HG03196 (cell line): Measurements from ENCODE around the gene UROC1.
"Not testable (repeated sequence)": the region's sequence is repeated elsewhere in the genome, so short reads cannot be mapped to it uniquely, and the experiment has no call there.

Experiments
- ATAC-seq: cut with Tn5 transposase; IDR thresholded peaks from one replicate; pipeline ENCODE4 v1.9.1; 2021; ENCODE audit not compliant: unreplicated experiment

UROC1 gene

GRCh38 chr3:126547721-126548120, 30.1 kb upstream of the UROC1 start:
- no peak for ATAC-seq

GRCh38 chr3:126546549-126547239, 29.1 kb upstream of the UROC1 start:
- ATAC-seq: no peak

- ATAC-seq: no peak
These were observed 28.4 kb upstream of the UROC1 start for GRCh38 chr3:126546013-126546412.

GRCh38 chr3:126545544-126545943, 28.0 kb upstream of the UROC1 start:
- no peak for ATAC-seq

DNA sequence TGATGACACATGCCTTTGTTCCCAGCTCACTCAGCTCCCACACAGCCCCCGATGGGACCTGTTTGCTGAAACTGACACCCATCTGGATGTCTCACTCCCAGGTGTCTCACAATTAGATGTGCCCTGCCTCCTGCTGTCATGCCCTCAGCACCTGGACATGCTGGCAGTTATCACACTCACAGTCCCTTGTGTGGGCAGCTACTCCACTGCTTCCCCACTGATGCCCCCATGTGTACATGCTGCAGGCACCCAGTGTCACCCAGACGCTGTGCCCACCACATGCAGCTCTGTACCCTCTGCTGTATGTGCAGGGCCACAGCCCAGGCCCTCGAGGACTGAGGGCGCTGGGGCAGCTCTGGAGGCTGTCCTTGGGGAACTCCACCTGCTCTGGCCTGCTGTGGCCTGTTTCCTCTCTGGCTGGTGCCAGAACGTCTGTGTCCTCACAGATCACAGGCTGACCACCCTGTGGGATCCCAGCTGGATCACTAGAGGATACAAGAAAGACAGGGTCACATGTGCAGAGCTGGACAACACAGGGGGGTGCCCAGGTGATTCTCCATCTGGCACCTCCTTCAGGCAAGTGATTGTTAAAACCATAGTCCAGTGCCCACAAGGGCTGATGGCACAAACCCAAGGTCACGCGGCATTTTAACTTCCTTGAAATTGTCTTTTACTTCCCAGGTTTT, 27.2 kb upstream of the UROC1 start:
- no peak for ATAC-seq

- ATAC-seq: no peak
These were observed 26.0 kb upstream of the UROC1 start for GRCh38 chr3:126543457-126544061.

DNA sequence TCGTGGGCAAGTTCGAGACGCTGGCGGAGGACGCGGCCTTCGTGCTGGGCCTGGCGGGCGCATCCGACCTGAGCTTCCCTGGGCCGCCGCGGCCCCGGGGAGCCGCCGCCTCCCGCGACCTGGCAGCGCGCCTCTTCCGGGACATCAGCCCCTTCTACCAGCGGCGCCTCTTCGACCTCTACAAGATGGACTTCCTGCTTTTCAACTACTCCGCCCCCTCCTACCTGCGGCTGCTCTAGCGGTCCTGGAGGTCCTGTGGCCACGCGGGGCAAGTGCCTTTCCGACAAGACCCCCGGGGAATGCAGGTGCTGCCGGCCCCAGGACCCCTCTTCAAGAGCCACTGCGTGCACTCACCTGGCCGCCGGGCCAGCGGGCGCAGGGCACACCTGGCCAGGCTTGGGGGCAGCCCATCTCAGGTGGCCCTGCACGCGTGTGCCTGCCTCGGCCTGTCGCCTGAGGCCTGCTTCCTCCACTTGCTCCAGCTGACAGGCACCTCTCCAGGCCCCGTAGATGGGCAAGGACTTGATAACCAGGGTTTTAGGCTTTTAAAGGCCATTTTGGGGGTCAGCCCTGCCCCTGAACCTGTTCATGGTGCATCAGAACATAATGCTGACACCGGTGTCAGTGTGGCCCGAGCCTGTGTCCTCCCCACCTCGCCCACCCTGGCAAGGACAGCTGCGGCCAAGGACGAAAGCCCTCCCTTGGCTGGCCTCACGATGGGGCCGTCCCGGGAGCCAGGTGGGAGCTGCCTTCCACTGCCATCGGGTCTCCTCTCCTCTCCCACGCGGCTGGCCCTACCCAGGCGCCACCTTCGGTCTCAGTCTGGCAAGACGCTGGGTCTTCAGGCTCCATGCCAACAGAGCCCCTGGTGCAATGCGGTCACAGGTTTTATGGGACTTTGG, 25.0 kb upstream of the UROC1 start:
- no peak for ATAC-seq

GRCh38 chr3:126541628-126542339, 24.2 kb upstream of the UROC1 start:
- ATAC-seq: no peak

- no peak for ATAC-seq
These were observed 23.5 kb upstream of the UROC1 start for GRCh38 chr3:126540951-126541627.

DNA sequence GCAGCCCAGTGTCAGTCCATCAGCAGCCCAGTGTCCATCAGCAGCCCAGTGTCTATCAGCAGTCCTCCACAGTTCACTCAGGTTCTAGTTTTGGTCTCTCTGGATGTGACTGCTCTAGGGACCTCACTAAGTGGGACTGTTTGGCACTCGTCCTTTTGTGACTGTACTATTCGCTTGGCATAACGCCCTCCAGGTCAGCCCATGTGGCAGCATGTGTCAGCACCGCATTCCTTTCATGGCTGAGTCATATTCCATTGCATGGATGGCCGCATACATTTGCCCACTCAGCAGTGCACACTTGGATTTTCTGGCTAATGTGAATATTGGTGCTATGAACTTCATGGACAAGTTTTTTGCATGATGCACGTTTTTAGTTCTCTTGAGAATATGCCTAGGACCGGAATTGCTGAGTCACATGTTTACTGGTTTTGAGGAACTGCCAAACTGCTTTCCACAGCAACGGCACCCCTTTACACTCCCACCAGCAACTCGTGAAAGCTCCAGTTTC, 22.8 kb upstream of the UROC1 start:
- no peak for ATAC-seq

DNA sequence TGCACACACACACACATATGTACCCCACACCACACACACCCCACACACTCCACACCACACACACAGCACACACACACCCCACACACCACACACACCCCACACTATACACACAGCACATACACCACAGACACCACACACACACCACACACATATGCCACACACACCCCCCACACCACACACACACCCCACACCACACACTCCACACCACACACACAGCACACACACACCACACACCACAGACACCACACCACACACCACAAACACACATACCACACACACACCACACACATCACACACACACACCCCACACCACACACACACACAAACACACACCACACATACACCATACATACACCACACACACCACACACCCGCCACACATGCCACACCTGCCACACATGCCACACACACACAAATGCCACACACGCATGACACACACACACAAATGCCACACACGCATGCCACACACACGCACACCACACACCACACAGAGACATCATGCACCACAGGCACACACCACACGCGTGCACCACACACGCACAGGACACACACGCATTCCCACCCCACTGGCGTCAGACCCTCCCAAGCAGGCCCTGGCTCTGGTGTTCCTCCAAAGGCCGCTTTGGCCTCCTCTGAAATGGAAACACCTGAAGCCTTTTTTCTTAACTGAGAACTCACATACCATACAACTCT, 22.1 kb upstream of the UROC1 start:
- no peak for ATAC-seq

DNA sequence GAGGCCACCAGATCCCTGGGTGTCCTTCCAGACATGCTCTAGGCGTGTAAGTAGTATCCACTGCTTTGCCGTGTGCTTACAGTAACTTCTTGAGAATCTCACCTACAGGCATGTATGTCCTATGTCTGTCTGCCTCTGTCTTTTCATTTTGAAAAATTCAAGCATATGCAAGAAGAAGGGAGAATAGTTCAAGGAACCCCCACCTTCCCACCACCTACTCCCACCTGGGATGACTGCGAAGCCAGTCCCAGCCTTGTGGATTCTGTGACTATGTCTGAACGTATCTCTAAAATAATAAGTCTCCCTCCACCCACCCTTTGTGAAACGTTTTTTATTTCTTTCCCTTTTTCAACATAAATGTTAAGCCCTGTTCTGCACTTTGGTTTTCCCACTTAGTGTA, 21.4 kb upstream of the UROC1 start:
- ATAC-seq: no peak

- no peak for ATAC-seq
These were observed 20.7 kb upstream of the UROC1 start for GRCh38 chr3:126538316-126538715.

- ATAC-seq: no peak
These were observed 20.2 kb upstream of the UROC1 start for GRCh38 chr3:126537730-126538281.

DNA sequence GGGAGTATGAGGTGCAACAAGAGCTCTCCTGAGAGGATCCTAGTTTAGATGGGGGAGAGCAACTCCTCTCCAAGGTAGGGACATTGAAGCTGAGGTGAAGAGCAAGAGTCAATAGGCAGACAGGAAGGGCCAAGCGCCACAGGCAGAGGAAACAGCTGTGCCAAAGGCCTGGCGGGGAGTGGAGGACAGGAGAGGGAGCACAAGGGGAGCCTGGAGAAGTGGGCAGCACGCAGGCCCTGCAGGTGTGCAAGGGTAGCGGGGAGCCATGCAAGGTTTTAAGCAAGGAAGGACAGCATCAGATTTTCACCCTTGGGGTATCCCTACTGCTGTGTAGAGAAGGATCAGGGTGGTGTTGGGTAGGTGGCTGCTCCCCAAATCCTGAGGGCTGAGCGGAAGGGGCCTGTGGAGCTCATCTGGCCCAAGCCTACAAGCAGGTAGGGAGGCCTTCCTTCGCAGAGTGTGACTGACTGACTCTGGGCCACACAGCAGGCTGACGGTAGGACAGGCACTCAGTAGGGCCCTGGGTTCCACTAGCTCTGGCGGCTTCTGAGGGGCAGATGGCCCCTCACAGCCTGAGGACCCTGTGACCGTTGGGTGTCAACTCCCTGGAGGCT, 19.6 kb upstream of the UROC1 start:
- no peak for ATAC-seq

GRCh38 chr3:126536126-126536525, 18.6 kb upstream of the UROC1 start:
- no peak for ATAC-seq

- no peak for ATAC-seq
These were observed 18.1 kb upstream of the UROC1 start for GRCh38 chr3:126535636-126536035.

- ATAC-seq: not testable (repeated sequence)
These were observed 17.1 kb upstream of the UROC1 start for GRCh38 chr3:126534716-126535115.

- no peak for ATAC-seq
These were observed 15.9 kb upstream of the UROC1 start for GRCh38 chr3:126533506-126533905.
